Uterus (tissue), 2 donors: ENCODE measurements around the gene ABL1.

Source experiments
- POLR2A ChIP-seq, 2 donors: fragments of 450-650 bp; IDR thresholded peaks; one replicate each; pipeline ENCODE4 v1.6.1; 2016; ENCODE audit warnings: antibody characterized with exemption in 2 of 2, mild to moderate bottlenecking in 1 of 2, moderate library complexity in 1 of 2
- TF ChIP-seq, protein P1 (sequence below), 4 experiments: fragments of 200-600 bp in 2 of 4; fragments of 450-650 bp in 2 of 4; sonication (generic) in 2 of 4; IDR thresholded peaks; one replicate each; pipeline ENCODE4 v1.5.1; 2016 to 2019; ENCODE audit warnings: antibody characterized with exemption in 4 of 4, mild to moderate bottlenecking in 2 of 4, moderate library complexity in 1 of 4

DNA sequence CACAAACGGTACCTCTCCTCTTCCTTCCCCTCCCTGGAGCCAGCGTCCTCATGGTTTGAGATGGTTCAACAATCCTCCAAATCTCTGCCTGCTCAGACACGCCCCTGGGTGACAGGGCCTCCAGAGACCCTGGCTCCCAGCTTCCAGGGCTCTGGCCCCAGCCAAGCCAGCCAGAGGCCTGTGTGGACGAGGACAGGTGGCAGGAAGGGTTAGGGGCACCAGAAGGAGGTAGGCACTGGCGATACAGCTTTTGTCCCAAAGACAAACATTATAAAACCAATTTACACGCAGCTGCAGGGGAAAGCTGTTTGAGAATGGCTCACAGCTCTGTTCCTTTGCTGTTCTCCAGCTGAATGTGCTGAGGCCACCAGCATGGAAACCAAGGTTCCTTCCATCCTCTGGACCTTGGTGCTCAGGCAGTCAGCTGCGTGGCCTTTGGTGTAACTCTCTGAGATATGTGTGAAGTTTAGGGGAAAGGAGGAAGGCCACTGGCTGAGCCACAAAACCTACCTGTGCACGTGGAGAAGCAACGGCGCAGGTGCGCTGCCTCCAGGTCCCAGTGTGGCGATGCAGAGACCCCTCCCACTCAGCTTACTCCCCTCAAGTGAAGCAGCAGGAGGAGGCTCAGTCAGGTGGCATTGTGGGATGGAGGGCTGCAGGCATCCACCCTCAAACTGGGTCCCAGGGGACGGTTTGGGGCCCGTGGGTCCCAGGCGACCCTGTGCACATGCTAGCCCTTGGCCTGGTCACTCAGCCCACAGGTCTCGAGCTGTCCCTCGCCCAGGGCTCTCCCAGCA is 65.8 kb downstream of the ABL1 start:
- TF ChIP-seq, protein P1, sequence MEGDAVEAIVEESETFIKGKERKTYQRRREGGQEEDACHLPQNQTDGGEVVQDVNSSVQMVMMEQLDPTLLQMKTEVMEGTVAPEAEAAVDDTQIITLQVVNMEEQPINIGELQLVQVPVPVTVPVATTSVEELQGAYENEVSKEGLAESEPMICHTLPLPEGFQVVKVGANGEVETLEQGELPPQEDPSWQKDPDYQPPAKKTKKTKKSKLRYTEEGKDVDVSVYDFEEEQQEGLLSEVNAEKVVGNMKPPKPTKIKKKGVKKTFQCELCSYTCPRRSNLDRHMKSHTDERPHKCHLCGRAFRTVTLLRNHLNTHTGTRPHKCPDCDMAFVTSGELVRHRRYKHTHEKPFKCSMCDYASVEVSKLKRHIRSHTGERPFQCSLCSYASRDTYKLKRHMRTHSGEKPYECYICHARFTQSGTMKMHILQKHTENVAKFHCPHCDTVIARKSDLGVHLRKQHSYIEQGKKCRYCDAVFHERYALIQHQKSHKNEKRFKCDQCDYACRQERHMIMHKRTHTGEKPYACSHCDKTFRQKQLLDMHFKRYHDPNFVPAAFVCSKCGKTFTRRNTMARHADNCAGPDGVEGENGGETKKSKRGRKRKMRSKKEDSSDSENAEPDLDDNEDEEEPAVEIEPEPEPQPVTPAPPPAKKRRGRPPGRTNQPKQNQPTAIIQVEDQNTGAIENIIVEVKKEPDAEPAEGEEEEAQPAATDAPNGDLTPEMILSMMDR (IDR thresholded peaks at IDR 0.05), result no peak
- no peak for TF ChIP-seq POLR2A (IDR thresholded peaks at IDR 0.05)
